H1 (cell line): ENCODE results near the gene SLC25A24.

Source experiments
- ATF3 ChIP-seq: IDR thresholded peaks from 2 replicates; pipeline ENCODE4 v1.6.1; 2011; ENCODE audit warnings: low read depth, mild to moderate bottlenecking, low read length; ENCODE audit not compliant: insufficient read depth
- CTCF ChIP-seq, 3 experiments: IDR thresholded peaks; 1 replicate in 2 of 3; 2 replicates in 1 of 3; pipeline versions ENCODE4 v1.5.1 to v1.6.1; 2011; ENCODE audit warnings: low read length in 3 of 3, mild to moderate bottlenecking in 3 of 3, inconsistent platforms in 2 of 3, low read depth in 1 of 3, moderate library complexity in 1 of 3; ENCODE audit not compliant: insufficient read depth in 1 of 3; ENCODE audit errors: control extremely low read depth in 1 of 3
- POLR2A ChIP-seq, 2 experiments: IDR thresholded peaks; 1 replicate in 1 of 2; 2 replicates in 1 of 2; pipeline ENCODE4 v1.6.1; 2011; ENCODE audit warnings: low read depth in 2 of 2, low read length in 2 of 2, mild to moderate bottlenecking in 2 of 2; ENCODE audit errors: control extremely low read depth in 1 of 2
- POLR2AphosphoS5 ChIP-seq: IDR thresholded peaks from 2 replicates; pipeline ENCODE4 v1.6.1; 2011; ENCODE audit warnings: low read depth, low read length

- no peak for TF ChIP-seq ATF3
- TF ChIP-seq POLR2AphosphoS5: no peak
- TF ChIP-seq CTCF (IDR thresholded peaks at IDR 0.05; ENCODE audit: control extremely low read depth in 1 of 3, insufficient read depth in 1 of 3, low read depth in 1 of 3, low read length in 3 of 3): no peak
- TF ChIP-seq POLR2A (IDR thresholded peaks at IDR 0.05; ENCODE audit: control extremely low read depth in 1 of 2, low read depth in 2 of 2, low read length in 2 of 2): no peak
Measured at GRCh38 chr1:108193333-108193732, 6.8 kb downstream of the SLC25A24 start.
